Left lobe of liver (tissue), 2 donors: ENCODE data around the gene HSPA9. TPM values are rescaled to one million over a fixed set of nuclear protein-coding genes. Genes with fewer than 3 reads are reported as not detected.

Experiments used
- ATAC-seq: fragments of 200-7000 bp; cut with Tn5 transposase; one replicate; pipeline ENCODE4 v1.9.1; 2020; ENCODE audit warnings: mild to moderate bottlenecking, moderate library complexity
- DNase-seq: peaks from one replicate; pipeline ENCODE4 v3.0.0-alpha.2; 2020; ENCODE audit warnings: low spot score
- total RNA-seq: library from RNA; stranded (reverse); gene quantifications from one replicate; pipeline ENCODE4 v1.2.1, GENCODE V29; 2021
- donor health status: DM: no; HTN: no; CAD: no; lungs with moderate emphysema.
- donor health status: DM: no; HTN: yes; CAD: no.

The HSPA9 gene
- total RNA-seq, 1 donor from 2014 or later: 201 TPM

- DNase-seq (no peak), ATAC-seq (no peak)
Measured at GRCh38 chr5:138536215-138536614, 39.0 kb downstream of the HSPA9 start.

DNA sequence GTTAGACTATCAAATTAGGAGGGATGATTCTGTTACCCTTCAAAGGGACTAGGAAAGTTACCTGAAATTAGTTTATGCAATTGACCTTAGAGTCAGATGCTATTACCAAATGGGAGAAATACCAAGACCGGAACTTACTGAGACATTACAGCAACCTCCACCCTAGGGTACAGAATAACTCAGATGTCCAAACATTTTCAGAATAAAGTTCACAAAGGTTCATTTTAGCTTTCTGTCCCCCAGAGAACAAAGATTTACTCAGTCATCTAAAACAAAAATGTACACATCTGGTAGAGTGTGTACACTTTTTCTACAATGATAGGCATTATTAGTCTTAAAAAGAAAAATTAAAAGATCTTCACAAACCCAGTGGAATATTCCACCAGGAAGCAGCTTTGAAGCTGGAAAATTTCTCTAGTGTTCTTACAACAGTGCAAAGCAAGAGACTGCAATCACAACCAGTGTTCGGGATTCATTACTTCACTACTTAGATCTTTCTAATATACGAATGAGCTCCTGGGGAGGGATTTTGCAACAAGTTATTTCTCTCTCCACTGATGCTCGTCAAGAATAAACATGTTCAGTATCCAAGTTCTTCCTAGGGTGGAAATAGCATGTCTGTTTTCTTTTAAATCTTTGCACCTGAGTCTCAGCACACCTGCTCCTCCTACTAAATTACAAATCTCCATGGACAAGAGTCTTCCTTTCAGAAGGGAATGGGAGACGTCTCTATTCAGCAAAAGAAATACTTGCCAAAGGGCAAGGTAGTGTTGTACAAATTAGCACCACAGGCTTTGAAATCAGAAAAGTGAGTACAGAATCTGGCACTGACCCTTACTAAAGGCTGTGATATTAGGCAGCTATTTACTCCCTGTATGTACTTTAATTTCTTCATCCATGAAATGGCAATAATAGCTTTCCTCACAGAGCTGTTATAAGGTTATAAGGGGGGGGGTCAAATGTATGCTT is 40.9 kb downstream of the HSPA9 start:
- no peak for DNase-seq

DNA sequence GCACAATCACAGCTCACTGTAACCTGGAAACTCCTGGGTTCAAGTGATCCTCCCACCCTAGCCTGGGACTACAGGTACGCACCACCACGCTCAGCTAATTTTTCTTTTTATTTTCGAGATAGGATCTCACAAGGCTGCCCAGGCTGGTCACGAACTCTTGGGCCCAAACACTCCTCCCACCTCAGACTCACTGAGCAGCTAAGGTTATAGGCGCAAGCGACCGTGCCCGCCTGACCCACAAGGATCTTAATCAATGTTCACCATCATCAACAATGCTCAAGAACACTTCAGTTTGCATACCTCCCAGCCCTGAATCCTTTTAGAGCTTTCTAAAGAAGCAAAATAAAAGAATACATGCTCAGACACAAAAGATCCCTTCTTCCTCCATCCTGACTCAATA is 45.4 kb downstream of the HSPA9 start:
- DNase-seq (no peak), ATAC-seq (no peak)

More for the DNA sequence above, 40.9 kb downstream of the HSPA9 start:
- peak; percentile 62 for ATAC-seq

DNA sequence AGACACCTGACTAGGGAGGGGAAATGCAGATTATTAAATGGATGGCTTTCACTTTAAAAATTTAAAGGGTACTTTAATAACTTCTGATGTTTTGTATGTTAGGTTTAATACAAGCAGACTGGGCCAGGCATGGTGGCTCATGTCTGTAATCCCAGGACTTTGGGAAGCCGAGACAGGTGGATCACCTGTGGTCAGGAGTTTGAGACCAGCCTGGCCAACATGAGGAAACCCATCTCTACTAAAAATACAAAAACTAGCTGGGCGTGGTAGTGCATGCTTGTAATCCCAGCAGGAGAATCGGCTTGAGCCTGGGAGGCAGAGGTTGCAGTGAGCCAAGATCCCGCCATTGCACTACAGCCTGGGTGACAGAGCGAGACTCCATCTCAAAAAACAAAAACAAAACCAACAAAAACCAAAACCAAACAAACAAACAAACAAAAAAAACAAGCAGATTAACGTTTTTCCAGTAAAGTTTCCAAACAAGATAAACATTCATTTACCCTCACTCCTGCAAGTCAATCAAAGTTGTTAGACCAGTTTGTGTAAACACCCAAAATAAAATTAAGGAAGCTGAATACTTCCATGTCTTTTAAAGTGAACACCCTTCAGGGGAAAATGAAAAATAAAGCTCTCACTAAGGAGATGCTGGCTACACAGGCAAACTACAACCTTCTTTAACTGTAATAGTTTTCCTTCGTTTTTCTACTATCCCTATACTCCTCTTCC is 46.3 kb downstream of the HSPA9 start:
- DNase-seq: no peak
- no peak for ATAC-seq

- DNase-seq: no peak
- ATAC-seq: no peak
Measured at GRCh38 chr5:138528208-138528607, 47.0 kb downstream of the HSPA9 start.

DNA sequence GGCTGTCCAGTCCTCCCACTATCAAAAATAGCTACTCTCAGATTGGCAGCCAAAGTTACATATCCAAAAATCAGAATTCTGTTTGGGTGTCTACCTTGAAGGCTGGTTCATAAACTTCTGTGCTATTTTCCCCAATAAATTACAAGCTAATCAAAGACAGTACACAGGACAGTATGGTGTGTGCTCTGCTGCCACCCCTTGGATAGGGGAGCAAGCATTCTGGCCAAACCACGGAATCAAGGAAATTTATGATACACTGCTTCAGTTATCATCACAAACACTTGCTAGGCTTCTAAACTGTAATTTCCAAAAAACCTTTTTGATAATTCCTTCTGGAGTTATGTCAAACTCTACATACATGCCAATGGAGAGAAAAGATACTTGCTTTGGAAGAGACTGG is 48.0 kb downstream of the HSPA9 start:
- DNase-seq: no peak
- peak; percentile 78 for ATAC-seq

DNA sequence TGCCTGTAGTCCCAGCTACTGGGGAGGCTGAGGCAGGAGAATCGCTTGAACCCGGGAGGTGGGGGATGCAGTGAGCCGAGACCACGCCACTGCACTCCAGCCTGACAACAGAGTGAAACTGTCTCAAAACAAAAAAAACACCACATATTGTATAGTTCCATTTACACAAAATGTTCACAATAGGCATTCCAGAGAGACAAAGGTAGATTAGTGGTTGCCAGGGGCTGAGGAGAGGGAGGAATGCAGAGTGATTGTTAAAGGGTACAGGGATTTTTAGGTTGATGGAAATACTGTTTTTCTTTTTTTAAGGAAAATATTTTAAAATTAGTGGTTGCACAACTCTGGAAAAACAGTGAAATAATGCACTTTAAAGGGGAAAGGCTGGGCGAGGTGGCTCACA is 51.8 kb downstream of the HSPA9 start:
- ATAC-seq: no peak
- no peak for DNase-seq

DNA sequence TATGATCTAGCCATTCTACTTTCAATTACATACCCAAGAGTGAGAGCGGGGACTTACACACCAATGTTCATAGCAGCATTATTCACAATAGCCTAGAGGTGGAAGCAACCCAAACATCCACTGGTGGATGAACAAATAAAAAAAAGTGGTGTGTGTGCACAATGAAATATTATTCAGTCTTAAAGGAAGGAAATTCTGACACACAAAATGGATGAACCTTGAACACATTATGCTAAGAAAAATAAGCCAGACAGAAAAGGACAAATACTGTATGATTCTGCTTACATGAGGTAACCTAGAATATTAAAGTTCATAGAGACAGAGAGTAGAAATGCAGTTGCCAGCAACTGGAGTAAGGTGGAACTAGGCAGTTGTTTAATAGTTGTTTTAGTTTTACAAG is 54.2 kb downstream of the HSPA9 start:
- no peak for ATAC-seq
- no peak for DNase-seq

DNA sequence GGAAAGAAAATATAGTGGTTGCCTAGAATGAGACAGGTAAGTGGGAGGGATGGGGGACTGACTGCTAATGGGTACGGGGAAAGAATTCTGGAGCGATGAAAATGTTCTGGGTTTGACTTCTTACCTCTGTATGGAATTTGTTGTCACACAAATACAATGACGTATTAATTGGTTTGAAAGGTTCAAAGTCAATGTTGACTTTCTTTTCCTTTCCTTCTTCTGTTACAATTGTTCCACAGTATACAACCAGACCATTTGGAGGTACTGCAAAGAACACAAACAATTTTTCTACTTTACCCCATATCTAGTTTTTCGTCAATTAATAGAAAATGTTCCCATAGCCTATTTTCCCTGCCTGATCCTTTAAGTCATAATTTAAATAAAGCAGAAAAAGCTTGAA is 57.8 kb downstream of the HSPA9 start:
- ATAC-seq: peak; percentile 52
- no peak for DNase-seq

DNA sequence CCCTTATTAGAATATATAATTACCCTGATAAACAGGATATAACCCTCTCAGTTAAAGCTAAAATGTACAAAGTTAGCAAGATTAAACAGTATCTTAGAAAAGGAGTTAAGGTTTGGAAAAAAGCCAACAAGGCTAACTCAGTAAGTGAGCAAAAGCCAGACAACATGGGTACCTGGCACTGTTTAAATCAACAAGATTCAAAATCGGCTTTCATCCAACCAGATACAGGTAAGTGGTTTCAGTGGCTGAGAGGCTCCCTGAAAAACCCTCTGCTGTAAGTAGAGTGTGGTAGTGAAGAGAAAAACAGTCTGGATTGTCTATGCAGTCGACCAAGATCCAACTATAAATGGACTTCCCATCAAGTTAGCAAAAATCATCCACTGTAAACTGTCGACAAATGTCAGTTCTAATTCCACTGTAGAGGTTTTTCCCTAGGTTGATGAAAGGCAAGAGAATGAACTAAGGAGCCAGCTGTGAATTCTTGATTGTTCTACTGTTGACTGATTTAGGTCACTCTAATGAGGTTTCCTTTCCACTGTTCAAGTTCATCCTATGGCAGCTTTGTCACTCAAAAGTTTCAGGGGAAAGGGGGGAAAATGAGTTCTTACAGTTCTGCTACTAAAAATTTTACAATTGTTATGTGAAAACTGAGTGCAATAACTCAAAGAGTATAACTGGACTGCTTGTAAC is 59.5 kb downstream of the HSPA9 start:
- ATAC-seq (peak; percentile 45), DNase-seq (no peak)

GRCh38 chr5:138514021-138514420 is 61.2 kb downstream of the HSPA9 start:
- DNase-seq (no peak), ATAC-seq (no peak)

DNA sequence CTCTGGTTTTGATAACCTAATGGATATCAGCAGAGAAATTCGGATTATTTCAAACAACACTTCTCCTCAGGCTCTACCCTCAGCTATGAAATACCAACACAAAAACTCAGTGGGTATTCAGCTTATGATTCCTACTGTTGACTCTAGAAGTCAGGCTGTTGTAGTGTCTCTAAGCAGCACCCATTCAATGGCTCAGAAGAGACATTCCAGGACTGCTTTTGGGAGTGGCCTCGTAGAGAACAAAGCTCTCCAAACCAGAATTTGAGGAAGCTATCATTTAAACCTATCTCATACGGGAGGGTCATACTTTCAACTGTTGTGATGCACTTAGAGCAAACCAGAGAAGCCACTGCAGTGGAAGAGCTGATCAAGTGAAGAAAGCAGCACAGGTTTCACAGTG is 66.2 kb downstream of the HSPA9 start:
- DNase-seq (no peak), ATAC-seq (no peak)

DNA sequence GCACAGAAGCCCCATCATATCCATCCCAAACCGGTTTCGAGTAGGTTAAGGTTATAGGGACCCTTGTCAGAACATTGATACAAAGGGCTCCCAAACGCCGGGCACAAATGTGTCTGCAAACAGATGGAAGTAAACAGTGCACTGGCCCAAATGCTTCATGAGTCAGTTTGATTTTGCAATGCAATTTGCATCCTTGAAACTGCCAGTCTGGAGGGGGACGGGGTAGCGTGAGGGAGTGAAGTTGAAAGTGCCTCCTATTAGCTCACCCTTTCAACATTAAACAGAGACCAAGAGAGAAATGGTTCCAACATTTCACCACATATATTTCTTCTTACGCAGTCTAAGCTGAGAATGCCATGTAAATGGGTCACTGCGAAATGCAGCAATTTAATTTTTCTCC is 67.7 kb downstream of the HSPA9 start:
- DNase-seq (peak; percentile 82), ATAC-seq (peak; percentile 70)

GRCh38 chr5:138506370-138507306 is 68.6 kb downstream of the HSPA9 start:
- DNase-seq: peak; percentile 60
- ATAC-seq: peak; percentile 44

DNA sequence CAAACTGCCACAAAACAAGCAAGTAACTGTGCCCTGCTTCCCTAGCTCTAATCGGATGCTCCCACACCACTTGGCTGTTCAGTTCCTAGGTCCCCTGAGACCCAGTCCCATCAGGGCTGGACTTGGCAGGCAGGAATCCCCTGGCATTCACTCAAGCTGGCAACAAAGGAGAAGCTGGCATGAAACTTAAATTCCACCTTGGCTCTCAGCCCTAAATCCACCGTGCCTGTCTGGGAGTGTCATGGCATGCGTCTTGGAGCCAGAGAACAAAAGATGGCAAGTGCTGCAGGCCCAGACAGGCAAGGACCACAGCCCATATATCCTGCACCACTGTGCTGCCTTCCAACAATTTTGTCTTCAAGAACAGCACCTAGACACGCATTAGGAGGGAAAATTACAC is 70.4 kb downstream of the HSPA9 start:
- peak; percentile 43 for ATAC-seq
- DNase-seq: peak; percentile 81

Other genes starting within 250 kb of the HSPA9 start
- gene CDC25C, start 243.6 kb downstream of the HSPA9 start, total RNA-seq: not detected
- gene FAM53C, start 237.1 kb downstream of the HSPA9 start, total RNA-seq: 10.4 TPM
- gene KDM3B, start 222.7 kb downstream of the HSPA9 start, total RNA-seq: 16.3 TPM
- not detected for gene REEP2, start 136.3 kb downstream of the HSPA9 start, total RNA-seq
- 12.1 TPM for gene EGR1, start 109.9 kb downstream of the HSPA9 start, total RNA-seq
- gene ETF1, start 32.2 kb downstream of the HSPA9 start, total RNA-seq: 28.1 TPM
- 116 TPM for gene CTNNA1, start 178.0 kb upstream of the HSPA9 start, total RNA-seq